MM.1S (cell line): Measurements from ENCODE around the gene DVL2.
"Not testable (repeated sequence)": the region's sequence is repeated elsewhere in the genome, so short reads cannot be mapped to it uniquely, and the experiment has no call there.

Source experiments
- DNase-seq: peaks from one replicate; pipeline ENCODE4 v3.0.0-alpha.2; 2015
- H2AFZ ChIP-seq: fragments of 300-600 bp; sonication (generic); 2 replicates; pipeline ENCODE4 v1.6.0; 2016; ENCODE audit warnings: antibody characterized with exemption, low read length
- H3F3A ChIP-seq: fragments of 300-600 bp; sonication (generic); 2 replicates; pipeline ENCODE4 v1.6.1; 2016; ENCODE audit warnings: mild to moderate bottlenecking, antibody characterized with exemption, low read length, moderate library complexity, mixed read lengths; ENCODE audit not compliant: insufficient read depth
- H3K27ac ChIP-seq: fragments of 300-600 bp; sonication (generic); 2 replicates; pipeline ENCODE4 v1.5.1; 2016; ENCODE audit warnings: mild to moderate bottlenecking, low read length
- H3K27me3 ChIP-seq: fragments of 300-600 bp; sonication (generic); replicated peaks from 2 replicates; pipeline ENCODE4 v1.6.0; 2016; ENCODE audit warnings: low read length; ENCODE audit not compliant: insufficient read depth
- H3K36me3 ChIP-seq: fragments of 300-600 bp; sonication (generic); replicated peaks from 2 replicates; pipeline ENCODE4 v1.6.1; 2016; ENCODE audit warnings: mild to moderate bottlenecking, low read length, mixed read lengths; ENCODE audit not compliant: insufficient read depth
- H3K4me1 ChIP-seq: fragments of 300-600 bp; sonication (generic); 2 replicates; pipeline ENCODE4 v1.6.1; 2016; ENCODE audit warnings: low read length, mixed read lengths
- H3K4me2 ChIP-seq: fragments of 300-600 bp; sonication (generic); 2 replicates; pipeline ENCODE4 v1.6.0; 2016; ENCODE audit warnings: low read depth, low read length
- H3K4me3 ChIP-seq: fragments of 300-600 bp; sonication (generic); 2 replicates; pipeline ENCODE4 v1.5.1; 2016; ENCODE audit warnings: low read length, mixed read lengths
- H3K79me2 ChIP-seq: fragments of 300-600 bp; sonication (generic); 2 replicates; pipeline ENCODE4 v1.6.1; 2016; ENCODE audit warnings: mixed run types, low read length, mixed read lengths
- H3K9ac ChIP-seq: fragments of 300-600 bp; sonication (generic); 2 replicates; pipeline ENCODE4 v1.6.1; 2016; ENCODE audit warnings: low read length, mixed read lengths
- H3K9me2 ChIP-seq: fragments of 300-600 bp; sonication (generic); replicated peaks from 2 replicates; pipeline ENCODE4 v1.6.1; 2016; ENCODE audit warnings: mild to moderate bottlenecking, low read length, mixed read lengths; ENCODE audit not compliant: insufficient read depth
- H3K9me3 ChIP-seq: fragments of 300-600 bp; sonication (generic); replicated peaks from 2 replicates; pipeline ENCODE4 v1.6.1; 2016; ENCODE audit warnings: mild to moderate bottlenecking, low read length, mixed read lengths; ENCODE audit not compliant: insufficient read depth
- H4K20me1 ChIP-seq: fragments of 300-600 bp; sonication (generic); 2 replicates; pipeline ENCODE4 v1.6.1; 2016; ENCODE audit warnings: mild to moderate bottlenecking, low read length, moderate library complexity, mixed read lengths; ENCODE audit not compliant: insufficient read depth
- CTCF ChIP-seq: fragments of 300-600 bp; sonication (generic); IDR thresholded peaks from 2 replicates; pipeline ENCODE4 v1.5.1; 2016; ENCODE audit warnings: antibody characterized with exemption, low read length, mixed read lengths
- EZH2 ChIP-seq: fragments of 300-600 bp; sonication (generic); optimal IDR thresholded peaks from 2 replicates; pipeline ENCODE3; 2017; ENCODE audit warnings: low read depth, mild to moderate bottlenecking, antibody characterized with exemption, low read length, mixed read lengths
- EZH2phosphoT487 ChIP-seq: fragments of 300-600 bp; sonication (generic); IDR thresholded peaks from 2 replicates; pipeline ENCODE4 v1.6.1; 2018; ENCODE audit warnings: antibody characterized with exemption, low read length

Gene DVL2

GRCh38 chr17:7248796-7249195 is 14.5 kb upstream of the DVL2 start:
- H2AFZ ChIP-seq = no peak overlapping the region

GRCh38 chr17:7246779-7247178 is 12.5 kb upstream of the DVL2 start:
- no peak for DNase-seq
- Histone ChIP-seq H3K4me2 (no peak overlapping the region), H3K27ac (no peak overlapping the region), H4K20me1 (no peaks in the 10 kb centered on the region), H3K9ac (no peak overlapping the region), H3K79me2 (peaks cover 62% of the 10 kb centered on the region), H3K9me2 (no peaks in the 10 kb centered on the region), H3K27me3 (no peaks in the 10 kb centered on the region), H2AFZ (no peak overlapping the region), H3K9me3 (no peaks in the 10 kb centered on the region), H3F3A (peaks cover 22% of the 10 kb centered on the region), H3K4me3 (no peak overlapping the region), H3K36me3 (0 out of 2 replicates have a peak, but pooled peaks cover 3% of the 10 kb centered on the region), H3K4me1 (peaks cover 13% of the 10 kb centered on the region)
- TF ChIP-seq EZH2phosphoT487 (no peak), CTCF (no peak), EZH2 (no peak)

More at GRCh38 chr17:7248796-7249195, 14.5 kb upstream of the DVL2 start:
- H3K27ac ChIP-seq = no peak overlapping the region
- no peak overlapping the region for H3K4me3 ChIP-seq
- TF ChIP-seq EZH2 = no peak
- TF ChIP-seq EZH2phosphoT487 = no peak
- no peak for TF ChIP-seq CTCF
- peaks cover 18% of the 10 kb centered on the region for H3K4me1 ChIP-seq
- no peak overlapping the region for H3K4me2 ChIP-seq
- peaks cover 68% of the 10 kb centered on the region for H3K79me2 ChIP-seq
- H3K9me3 ChIP-seq = no peaks in the 10 kb centered on the region
- 0 out of 2 replicates have a peak, but pooled peaks cover 3% of the 10 kb centered on the region for H3K36me3 ChIP-seq
- no peak overlapping the region for H3K9ac ChIP-seq
- no peak for DNase-seq
- H4K20me1 ChIP-seq = no peaks in the 10 kb centered on the region
- peaks cover 20% of the 10 kb centered on the region for H3F3A ChIP-seq
- H3K27me3 ChIP-seq = no peaks in the 10 kb centered on the region
- H3K9me2 ChIP-seq = no peaks in the 10 kb centered on the region

GRCh38 chr17:7243838-7244237 is 9.5 kb upstream of the DVL2 start:
- H3K4me3 ChIP-seq, DNase-seq, H3K36me3 ChIP-seq, H3K9ac ChIP-seq, H2AFZ ChIP-seq, H4K20me1 ChIP-seq, H3K9me2 ChIP-seq, H3K4me2 ChIP-seq, H3K9me3 ChIP-seq, H3K27me3 ChIP-seq: not testable (repeated sequence)
- Histone ChIP-seq H3F3A (peaks cover 42% of the 10 kb centered on the region), H3K79me2 (peaks cover 61% of the 10 kb centered on the region), H3K27ac (peak overlapping the region; percentile 75; the same call in 1 of the 2 replicates), H3K4me1 (peaks cover 15% of the 10 kb centered on the region)

- no peaks in the 10 kb centered on the region for H3K9me3 ChIP-seq
- peaks cover 15% of the 10 kb centered on the region for H3K4me1 ChIP-seq
- H3K79me2 ChIP-seq = peaks cover 60% of the 10 kb centered on the region
- peak overlapping the region; percentile 91; the same call in 1 of the 2 replicates for H3K9ac ChIP-seq
- peak overlapping the region; percentile 75; the same call in 1 of the 2 replicates for H3K27ac ChIP-seq
- peak overlapping the region; percentile 96 for H3K4me3 ChIP-seq
- no peak for TF ChIP-seq EZH2phosphoT487
- no peak for TF ChIP-seq CTCF
- no peak for TF ChIP-seq EZH2
- 0 out of 2 replicates have a peak, but pooled peaks cover 3% of the 10 kb centered on the region for H3K36me3 ChIP-seq
- H3F3A ChIP-seq = peaks cover 42% of the 10 kb centered on the region
- no peak overlapping the region for H2AFZ ChIP-seq
- DNase-seq = no peak
- no peaks in the 10 kb centered on the region for H4K20me1 ChIP-seq
- no peaks in the 10 kb centered on the region for H3K9me2 ChIP-seq
- H3K4me2 ChIP-seq = peak overlapping the region; percentile 80
- no peaks in the 10 kb centered on the region for H3K27me3 ChIP-seq
Observed at GRCh38 chr17:7243453-7243729, 9.1 kb upstream of the DVL2 start.
